ENCODE data around the gene ABCC4.

Gene ABCC4

GRCh38 chr13:95237310-95237870 lies 63.9 kb downstream of the ABCC4 start:
- H3K27ac ChIP-seq, result no peak overlapping the region
- no peak for DNase-seq

GRCh38 chr13:95236774-95237173 lies 64.5 kb downstream of the ABCC4 start:
- intact Hi-C loops (cut with DNase I; ENCODE audit: low total_unique reads), result no loop called here
- H3K4me3 ChIP-seq, result no peak overlapping the region
- no peak overlapping the region for H3K27ac ChIP-seq
- no peaks in the 10 kb centered on the region for H3K9me3 ChIP-seq
- H3K36me3 ChIP-seq, result no peaks in the 10 kb centered on the region
- TF ChIP-seq CTCF (IDR thresholded peaks at IDR 0.05), result no peak
- H3K4me1 ChIP-seq, result no peaks in the 10 kb centered on the region
- no peak for DNase-seq
- H3K27me3 ChIP-seq, result no peaks in the 10 kb centered on the region

More at GRCh38 chr13:95237310-95237870, 63.9 kb downstream of the ABCC4 start:
- Histone ChIP-seq H3K27me3 (no peaks in the 10 kb centered on the region), H3K4me1 (no peaks in the 10 kb centered on the region), H3K4me3 (no peak overlapping the region), H3K36me3 (no peaks in the 10 kb centered on the region), H3K9me3 (no peaks in the 10 kb centered on the region)
- intact Hi-C loops (cut with DNase I; ENCODE audit: low total_unique reads), result no loop called here
- TF ChIP-seq CTCF (IDR thresholded peaks at IDR 0.05), result no peak

GRCh38 chr13:95235974-95236373 lies 65.3 kb downstream of the ABCC4 start:
- intact Hi-C loops (cut with DNase I; ENCODE audit: low total_unique reads), result no loop called here
- no peak overlapping the region for H3K27ac ChIP-seq
- H3K36me3 ChIP-seq, result no peaks in the 10 kb centered on the region
- H3K4me3 ChIP-seq, result no peak overlapping the region
- H3K4me1 ChIP-seq, result no peaks in the 10 kb centered on the region
- no peaks in the 10 kb centered on the region for H3K9me3 ChIP-seq
- H3K27me3 ChIP-seq, result no peaks in the 10 kb centered on the region
- TF ChIP-seq CTCF (IDR thresholded peaks at IDR 0.05), result no peak
- no peak for DNase-seq

- H3K4me3 ChIP-seq, result no peak overlapping the region
- no peaks in the 10 kb centered on the region for H3K4me1 ChIP-seq
- no peak for DNase-seq
- H3K36me3 ChIP-seq, result no peaks in the 10 kb centered on the region
- intact Hi-C loops (cut with DNase I; ENCODE audit: low total_unique reads), result no loop called here
- no peaks in the 10 kb centered on the region for H3K27me3 ChIP-seq
- no peak overlapping the region for H3K27ac ChIP-seq
- no peaks in the 10 kb centered on the region for H3K9me3 ChIP-seq
- TF ChIP-seq CTCF (IDR thresholded peaks at IDR 0.05), result no peak
Observed at GRCh38 chr13:95235199-95235756, 66.0 kb downstream of the ABCC4 start.

GRCh38 chr13:95234242-95234641 lies 67.0 kb downstream of the ABCC4 start:
- no peaks in the 10 kb centered on the region for H3K9me3 ChIP-seq
- H3K4me1 ChIP-seq, result no peaks in the 10 kb centered on the region
- intact Hi-C loops (cut with DNase I; ENCODE audit: low total_unique reads), result no loop called here
- H3K27ac ChIP-seq, result no peak overlapping the region
- H3K4me3 ChIP-seq, result no peak overlapping the region
- no peak for TF ChIP-seq CTCF (IDR thresholded peaks at IDR 0.05)
- no peaks in the 10 kb centered on the region for H3K36me3 ChIP-seq
- no peaks in the 10 kb centered on the region for H3K27me3 ChIP-seq
- DNase-seq, result no peak

All from tibial artery (tissue), 4 donors.